Measurements from ENCODE around the gene ANKRD33.
A peak's percentile ranks its signal among the peaks of the same experiment; 100 is the strongest.

The ANKRD33 gene, protein sequence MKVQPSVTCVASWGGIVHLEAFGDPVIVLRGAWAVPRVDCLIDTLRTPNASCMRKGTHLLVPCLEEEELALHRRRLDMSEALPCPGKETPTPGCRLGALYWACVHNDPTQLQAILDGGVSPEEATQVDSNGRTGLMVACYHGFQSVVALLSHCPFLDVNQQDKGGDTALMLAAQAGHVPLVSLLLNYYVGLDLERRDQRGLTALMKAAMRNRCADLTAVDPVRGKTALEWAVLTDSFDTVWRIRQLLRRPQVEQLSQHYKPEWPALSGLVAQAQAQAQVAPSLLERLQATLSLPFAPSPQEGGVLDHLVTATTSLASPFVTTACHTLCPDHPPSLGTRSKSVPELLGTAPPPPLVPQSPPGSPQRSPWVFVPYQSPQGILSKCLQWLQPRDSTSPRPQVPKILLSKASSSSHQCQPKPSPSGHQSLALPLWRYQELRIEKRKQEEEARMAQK

DNA sequence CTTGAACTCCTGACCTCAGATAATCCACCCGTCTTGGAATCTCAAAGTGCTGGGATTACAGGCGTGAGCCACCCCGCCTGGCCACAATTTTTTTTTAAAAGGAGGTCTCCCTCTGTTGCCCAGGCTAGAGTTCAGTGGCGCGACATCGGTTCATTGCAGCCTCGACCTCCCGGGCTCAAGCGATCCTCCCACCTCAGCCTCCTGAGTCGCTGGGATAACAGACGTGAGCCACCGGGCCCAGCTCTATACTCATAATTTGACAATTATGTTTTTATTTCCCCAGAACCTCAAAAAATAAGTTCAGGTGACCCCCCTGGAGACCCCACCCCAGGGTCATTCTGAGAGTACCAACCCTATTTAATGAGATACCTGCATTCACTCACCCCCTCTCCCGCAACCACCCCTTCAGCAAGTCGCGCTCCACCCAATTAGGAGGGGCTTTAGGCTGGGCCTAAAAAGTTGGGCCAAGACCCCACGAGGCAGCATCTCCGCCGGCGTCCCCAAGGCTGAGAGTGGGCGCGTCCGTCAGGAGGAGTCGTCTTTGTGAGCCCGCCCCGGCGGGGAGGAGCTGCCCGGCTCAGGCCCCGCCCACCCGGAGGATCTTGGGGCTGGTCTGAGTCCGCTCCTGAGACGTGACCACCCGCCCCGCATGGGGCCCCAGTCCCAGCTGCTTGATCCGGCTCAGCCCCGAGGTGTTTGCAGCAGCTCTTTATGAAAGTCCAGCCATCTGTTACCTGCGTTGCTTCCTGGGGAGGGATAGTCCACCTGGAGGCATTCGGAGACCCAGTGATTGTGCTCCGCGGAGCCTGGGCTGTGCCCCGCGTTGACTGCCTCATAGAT lies at the start of gene ANKRD33:
Gene ANKRD33 (plus strand): TSS at position 628 of the 840 bp plus-strand sequence. CDS start 84 bp downstream, at position 712.
- no peak for DNase-seq

DNA sequence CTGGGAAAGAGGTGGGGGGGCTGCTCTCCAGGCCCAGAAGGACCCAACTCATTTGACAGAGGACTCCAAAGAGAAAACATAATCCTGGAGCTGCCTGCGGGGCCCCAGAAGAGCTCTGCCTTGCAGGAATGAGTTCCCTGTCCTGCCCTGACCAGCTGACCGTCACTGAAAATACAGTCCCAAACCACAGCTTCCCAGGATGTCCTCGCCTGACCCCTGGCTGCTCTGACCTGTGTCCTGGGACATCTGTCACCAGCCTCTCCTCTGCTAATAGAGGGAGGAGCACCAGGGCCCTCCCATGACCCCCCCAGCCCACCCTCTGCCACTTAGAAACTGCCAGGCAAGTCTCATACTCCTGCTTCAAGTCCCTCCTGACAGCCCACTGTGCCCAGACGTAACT lies 49.1 kb upstream of the ANKRD33 start:
- no peak for DNase-seq

DNA sequence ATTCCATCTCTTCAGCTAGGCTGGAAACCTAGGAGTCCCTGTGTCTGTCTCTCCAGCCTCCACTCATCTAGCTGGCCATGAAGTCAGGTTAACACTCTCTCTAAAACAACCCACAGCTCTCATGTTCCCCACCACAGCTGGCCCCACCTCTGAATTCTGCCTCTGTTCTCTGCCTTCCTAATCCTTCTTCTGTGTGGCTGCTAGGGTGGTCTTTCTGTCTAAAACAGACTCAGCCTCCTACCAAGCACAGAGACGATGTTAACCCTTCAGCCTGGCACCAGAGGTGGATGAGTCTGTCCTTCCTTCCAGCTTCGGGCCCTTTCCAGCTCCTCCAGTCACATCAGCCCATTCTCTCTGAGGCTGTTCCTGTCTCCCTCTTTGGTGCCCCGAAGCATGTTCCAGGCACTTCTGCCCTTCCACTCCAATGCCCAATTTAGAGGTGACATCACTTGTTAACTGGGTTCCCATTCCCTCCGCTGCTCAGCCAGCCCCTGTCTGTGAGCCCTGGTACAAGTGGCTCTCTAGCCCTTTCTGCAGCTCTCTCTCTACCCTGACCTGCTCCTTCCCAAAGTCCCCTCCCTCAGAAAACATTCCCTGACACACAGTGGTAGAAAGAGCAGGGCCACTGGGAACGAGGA lies 48.5 kb upstream of the ANKRD33 start:
- no peak for DNase-seq

DNA sequence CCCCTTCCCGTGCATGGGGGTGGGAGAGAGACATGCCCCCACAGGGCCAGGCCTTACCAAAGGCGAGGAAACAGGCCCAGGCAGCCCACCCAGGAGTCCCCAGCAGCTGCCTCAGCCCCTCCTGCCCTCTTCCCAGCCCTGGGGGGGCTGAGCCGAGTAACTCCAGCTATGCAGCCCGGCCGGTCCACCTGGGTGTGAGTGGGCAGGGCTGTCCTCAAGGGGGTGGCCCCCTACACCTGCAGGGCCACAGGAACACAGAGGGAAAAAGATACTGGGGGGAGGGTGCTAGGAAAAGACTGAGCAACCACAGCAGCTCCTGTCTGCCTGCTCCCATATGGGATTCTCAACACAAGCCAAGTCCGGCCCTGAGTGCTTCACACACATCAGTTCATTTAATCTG lies 46.9 kb upstream of the ANKRD33 start:
- no peak for DNase-seq

DNA sequence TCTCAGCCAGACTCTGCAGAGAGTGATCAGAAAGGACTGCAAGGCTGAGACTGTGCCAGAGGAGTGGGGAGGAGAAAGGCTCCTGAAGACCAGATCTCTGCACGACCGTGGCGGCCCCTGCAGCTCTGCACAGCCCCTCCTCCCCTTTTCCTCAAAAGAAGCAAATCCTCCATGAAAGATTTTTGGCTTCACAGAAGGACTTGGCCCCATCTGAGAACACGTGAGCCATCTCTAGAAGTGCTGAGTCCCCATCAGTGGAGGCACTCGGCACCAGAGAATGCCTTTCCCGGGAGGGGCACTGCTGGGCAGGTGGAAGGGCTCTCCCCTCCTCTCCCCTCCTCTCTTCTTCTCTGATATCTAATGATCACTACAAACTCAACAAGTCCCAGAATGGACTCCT lies 46.2 kb upstream of the ANKRD33 start:
- no peak for DNase-seq

DNA sequence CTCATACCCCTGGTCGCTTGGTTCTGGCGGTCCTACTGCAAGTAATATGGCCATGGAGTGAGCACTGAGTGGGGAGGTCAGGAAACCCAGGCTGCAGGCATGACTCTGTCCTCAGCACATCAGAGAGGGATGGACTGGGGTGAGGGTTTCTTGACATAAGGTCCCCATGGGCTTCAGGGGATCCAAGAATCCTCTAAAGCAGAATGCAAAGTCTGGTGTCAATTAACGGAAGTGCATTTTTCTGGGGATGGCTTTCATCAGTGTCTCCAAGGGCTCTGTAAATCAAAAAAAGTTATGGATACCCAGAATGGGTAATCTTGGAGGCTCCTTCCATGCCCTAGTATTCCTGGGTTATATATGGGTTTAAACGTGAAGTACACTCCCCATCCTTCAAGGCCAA lies 43.0 kb upstream of the ANKRD33 start:
- no peak for DNase-seq

DNA sequence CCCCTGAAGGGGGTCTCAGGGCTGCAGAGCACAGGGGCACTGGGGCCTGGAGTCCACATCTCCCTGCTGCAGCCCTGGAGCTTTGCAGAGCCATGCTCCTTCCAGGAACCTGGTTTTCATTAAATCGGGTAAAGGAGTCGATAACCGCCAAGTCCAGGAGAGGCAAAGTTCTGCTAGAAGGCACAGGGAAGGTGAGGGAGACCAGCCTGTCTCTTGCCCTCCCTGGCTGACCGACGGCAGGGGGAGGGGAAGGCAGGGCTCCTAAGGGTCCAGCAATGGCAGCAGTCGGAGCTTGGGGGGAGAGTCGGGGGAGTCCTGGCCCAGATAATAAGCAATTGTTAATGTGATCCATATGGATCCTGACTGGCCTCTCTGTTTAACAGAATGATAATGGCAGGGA lies 42.4 kb upstream of the ANKRD33 start:
- no peak for DNase-seq

DNA sequence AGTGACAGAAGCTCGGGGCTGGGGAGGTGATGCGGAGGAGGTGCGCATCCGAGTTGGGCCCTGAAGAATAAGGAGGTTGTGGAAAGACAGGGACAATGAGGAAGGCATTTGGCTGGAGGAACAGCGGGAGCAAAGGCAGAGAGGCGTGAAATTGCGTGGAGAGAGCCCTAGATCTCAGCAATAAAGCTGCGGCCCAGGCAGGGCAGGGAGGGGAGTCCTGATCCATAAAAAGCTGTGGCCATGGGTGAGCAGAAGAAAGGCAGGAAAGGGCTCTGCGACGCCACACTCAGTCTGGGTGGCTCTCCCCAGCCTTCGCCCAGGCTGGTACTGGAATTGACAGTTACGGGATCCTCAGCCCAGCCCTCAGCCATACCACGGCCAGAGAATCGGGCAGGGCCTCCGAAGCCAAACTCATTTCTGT lies 41.6 kb upstream of the ANKRD33 start:
- DNase-seq = no peak

DNA sequence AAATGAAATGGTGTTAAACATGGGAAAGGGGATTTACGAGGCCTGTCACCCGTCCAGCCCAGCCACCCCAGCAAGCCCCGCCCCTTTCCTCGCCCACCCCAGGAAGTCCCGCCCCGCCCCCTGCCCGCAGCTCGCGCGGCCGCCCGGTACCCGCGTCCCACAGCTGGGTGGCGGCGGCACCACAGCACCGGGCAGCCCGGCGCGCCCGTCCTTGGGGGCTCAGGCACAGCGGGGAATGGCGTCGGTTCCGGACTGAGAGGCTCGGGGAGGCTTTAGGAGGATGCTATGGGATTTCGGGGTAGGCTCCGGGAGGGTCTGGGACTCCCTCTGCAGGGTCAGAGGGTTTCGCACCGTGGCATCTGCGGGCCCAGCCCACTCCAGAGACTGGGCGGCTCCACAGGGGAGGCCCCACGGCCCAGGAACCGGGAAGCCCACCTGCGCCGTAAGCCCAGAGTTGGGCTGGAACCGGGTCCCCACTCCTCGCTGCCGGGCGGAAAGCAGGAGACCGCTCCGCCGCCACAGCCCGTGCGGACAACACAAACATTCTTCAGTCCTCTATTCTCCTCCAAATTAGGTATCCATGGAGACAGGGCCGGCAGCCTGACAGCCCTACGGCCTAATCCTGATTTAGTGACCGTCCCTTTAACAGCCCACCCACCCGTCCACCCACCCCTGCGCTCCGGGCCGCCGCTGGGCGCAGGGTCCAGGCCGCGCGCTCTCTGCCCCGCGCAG lies 40.8 kb upstream of the ANKRD33 start:
- DNase-seq = peak; percentile 49

DNA sequence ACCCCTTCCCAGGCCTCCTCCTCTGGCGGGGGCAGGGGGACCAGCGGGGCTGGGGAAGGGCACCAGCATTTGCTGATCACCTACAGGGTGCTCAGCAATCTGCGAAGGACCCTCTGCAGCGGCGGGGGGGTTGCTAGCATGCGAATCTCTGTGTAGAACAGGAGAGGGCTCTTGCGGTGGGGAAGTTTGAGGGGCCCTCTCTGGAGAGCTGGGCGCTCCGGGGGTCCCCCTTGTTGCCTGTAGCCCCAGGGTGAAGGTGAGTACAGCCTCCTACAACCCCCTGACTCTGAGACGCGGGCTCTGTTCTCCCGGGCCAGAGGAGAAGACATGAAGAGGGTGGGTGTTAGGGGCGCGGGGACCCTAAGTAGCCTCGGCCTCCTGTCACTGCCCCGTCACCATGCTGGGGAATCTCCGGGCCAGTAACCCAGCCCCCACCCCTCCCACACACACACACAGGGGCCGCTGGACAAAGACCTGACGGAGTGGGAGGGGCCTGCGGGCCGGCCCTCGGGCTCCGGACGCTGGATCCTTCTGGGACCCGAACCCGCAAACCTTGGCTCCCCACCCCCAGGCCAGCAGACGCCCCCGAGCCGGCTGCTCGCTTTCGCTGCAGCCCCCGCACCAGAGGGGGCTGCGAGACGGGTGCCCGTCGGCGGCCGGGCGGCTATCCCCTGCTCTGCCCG lies 40.1 kb upstream of the ANKRD33 start:
- no peak for DNase-seq

DNA sequence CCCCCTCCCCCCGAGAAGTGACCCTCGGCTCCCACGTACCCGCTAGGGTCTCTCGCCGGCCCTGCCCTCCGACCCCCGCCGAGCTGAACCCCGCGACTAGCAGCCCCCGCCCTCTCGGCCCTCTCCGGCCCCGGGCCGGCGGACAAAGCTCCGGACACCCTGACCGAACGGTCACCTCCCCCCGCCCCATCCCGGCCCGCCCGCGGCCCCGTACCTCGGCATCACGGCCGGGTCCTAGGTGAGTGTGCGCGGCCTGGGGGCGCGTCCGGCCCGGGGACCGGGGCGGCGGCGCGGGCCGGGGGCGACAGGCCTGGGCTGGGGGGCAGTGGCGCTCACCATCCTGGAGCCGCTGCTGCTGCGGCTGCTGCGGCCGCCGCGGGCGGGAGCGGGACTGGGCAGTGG lies 39.6 kb upstream of the ANKRD33 start, which contains the start of gene FIGNL2:
Gene FIGNL2 (minus strand): TSS at position 393 of the 402 bp plus-strand sequence. CDS start 26,305 bp downstream, outside the sequence.
- no peak for DNase-seq

DNA sequence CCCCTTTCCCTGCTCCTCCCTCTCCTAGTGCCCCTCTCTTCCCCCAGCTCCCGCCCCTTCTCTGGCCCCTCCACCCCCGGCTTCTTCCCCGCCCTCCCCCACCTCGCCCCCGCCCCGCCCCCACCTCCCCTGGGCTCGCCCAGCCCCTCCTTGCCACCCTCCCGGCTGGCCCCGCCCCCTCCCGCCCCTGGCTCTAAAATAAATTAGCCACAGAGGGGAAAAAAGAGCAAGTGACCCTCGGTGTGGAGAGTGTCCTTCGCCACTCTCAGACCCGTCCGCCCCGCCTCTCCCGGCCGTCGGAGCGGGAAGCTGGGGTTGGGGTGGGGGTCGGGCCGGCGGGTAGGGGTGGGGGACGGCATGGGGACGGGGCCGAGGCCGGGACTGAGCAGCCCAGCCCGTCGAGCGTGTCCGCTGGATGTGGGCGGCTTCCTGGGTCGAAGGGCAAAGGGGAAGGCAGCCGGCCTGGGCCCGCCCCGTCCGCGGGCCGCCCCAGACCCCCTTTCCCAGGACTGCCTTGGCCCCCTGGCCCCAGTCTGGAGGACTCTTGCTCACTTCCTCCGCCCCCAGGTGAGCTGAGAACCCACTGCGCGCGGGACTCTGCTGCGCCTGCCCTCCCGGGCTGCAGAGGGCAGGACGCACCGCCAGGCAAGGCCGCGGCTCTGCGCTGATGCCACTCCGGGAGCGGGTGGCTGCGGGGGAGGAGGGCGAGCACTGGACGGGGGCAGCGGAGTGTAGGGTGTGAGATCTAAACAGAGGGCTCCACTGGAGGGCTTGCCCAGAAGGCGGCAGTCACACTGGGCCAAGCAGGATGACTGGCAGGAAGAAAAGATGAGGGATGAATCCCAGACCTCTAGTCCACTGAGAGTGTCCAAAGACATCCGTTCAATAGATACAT lies 38.8 kb upstream of the ANKRD33 start:
- no peak for DNase-seq

DNA sequence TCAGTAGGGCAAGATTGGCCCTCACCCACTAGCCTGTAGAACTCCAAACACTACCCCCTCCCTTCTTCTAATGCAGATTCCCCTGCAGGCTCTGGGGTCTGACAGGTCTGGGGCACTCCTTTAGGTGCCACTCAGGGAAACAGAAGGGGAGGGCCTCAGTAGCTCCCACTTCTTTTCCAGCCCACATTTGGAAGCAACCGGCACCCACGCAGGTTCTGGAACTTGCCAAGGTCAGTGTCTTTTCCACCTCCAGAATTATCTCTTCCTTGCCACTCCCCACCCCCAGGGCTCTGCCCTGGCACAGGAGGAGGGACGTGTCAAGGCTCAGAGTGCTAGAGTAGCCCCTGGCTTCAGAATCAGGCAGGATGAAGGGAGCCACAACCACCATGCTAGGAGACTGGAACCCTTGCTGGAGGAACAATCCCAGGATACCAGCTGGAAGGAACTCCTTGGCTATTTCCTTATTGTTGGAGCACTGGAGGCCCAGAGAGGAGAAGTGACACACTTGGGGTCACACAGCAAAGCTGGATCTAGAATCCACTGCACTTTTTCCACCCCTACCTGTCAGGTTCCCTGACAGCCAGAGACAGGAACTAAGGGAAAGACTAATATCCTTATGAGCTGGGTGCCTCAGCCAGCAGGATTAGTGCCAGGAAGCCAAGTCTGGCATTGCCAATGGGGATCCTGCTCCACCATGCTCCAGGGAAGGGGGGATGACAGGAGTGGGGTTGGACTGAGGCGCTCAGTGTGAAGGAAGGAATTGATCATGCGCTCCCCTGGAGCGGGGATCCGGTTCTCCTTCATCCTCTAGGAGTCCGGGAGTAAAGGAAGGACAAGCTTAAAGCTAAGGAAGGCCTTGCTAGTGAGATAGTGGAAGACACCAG lies 37.6 kb upstream of the ANKRD33 start:
- no peak for DNase-seq

DNA sequence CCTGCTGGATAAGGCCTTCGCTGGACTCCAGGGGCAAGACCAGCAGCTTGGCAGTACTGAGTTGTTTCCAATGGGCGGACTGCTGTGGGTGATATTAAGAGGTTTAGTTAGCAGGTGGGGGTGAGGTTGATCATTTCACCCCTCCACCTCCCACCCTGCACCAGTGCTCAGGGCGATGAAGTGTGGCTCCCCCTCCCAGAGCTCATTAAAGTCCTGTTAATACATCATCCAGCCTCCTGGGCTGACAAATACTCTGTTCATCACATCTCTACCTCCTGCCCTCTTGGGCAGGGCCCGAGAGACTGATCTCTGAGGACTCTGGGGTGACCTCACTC lies 37.0 kb upstream of the ANKRD33 start:
- no peak for DNase-seq

DNA sequence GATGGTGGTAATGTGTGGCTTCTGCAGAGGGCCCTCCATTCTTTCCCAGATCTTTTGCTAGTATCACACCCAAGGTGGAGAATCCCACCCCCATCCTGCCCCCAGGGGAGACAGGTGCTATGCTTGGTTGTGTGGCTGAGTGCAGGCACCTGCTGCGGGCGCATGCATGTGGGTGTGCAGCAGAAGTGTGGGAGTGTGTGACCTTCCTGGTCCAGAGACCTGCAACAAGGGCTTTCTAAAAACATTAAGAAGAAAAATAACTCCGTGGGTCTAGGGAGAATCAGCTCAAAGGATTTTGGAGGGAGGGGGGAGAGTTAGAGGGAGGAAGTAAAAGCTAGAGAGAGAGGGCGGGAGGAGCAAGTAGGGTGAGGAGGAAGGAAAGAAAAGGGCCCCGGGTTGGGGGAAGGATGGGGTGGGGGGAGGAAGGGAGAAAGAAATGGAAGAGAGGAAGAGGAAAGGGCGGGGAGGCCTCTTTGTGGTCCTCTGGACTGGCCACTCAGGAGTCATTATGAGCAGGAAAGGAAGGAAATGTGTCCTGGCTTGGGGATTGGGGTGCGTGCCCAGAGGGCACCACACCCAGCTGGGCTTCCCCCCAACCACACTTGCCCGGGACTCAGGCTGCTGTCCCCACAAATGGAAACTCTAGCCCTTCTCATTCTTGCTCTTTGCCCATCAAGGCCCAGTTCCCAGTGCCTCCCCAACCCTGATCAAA lies 36.3 kb upstream of the ANKRD33 start:
- no peak for DNase-seq

DNA sequence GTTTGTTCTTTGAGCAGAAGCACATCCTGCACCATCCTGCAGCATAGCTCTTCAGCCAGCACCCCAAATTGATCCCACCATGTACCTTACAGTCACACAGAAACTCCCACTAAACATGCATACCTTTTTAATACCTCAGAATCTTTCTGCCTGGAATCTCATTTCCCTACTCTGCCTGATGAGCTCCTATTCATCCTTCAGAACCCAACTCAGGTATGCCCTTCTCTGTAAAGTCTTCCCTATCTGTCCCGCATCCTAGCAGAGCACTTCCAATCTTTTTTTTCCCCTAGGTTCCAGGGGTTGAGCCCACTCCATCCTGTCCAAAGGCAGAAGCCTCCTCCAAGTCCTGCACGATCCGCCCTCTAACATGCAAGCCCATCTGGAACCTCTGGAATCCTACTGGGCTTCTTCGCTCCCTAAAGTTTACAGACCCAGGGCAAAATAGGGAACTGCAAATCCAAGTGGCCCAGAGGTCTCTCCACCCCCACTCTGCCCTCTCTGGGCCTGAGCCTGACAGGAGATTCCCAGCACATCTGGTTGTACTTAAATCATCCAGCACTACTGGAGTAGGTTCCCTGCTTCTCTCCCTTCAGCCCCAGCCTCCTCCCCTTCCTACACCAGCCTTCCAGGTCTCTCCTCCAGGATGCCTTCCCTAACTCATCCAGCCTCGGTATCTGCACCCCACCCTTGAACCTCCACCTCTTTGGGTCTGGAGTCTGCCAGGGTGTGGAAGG lies 35.3 kb upstream of the ANKRD33 start:
- no peak for DNase-seq

DNA sequence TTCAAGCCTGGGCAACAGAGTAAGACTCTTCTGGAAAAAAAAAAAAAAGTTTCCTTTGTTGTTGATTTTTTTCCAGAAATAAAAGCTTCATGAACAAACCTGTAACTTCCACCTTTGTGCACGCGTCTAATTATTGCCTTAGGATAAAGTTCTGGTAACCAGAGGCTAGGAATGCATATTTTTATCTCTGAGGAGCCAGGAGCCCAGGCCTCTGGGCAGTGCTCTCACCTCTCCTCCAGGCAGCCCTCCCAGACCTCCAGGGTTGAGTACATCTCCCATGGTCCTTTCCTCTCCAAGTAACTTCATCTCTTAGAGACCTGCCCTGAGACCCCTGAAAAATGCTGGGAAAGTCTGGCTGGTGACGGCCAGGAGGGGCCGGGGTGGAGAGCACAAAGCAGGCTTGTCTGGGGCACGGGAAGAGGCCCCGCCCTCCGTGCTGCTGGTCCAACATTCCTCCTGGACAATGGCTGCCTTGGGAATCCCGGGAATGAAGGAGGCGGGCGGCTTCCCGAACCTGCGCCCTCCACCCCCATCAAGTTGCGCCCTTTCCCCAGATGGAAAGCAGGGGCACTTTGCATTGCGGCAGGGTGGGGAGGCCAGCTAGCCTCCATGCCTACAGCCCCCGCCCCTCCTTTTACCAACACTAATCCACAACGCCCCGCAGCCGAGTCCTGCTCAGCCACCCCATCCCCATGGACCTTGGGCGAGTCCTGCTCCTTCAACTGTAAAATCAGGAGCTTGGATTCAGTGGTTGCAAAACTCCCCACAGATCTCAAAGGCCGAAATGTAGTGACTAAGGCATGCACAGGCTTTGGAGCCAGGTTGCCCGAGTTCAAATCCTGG lies 32.1 kb upstream of the ANKRD33 start:
- no peak for DNase-seq

DNA sequence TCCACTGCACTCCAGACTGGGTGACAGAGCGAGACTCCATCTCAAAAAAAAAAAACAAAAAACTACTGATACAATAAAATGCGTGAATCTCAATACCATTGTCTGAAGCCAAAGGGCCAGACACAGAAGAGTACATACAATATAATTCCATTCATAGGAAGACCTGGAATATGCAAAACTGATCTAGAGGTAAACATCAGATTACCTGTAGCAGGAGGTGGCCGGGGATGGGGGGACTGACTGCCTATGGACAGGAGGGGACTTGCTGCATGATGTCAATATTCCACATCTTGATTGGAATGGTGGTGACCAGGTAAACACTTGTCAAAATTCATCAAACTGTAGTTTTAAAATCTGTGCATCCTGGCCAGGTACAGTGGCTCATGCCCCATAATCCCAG lies 26.9 kb upstream of the ANKRD33 start:
- no peak for DNase-seq

Data from activated gamma-delta T cell treated with Interleukin-2 at 50 U/mL for 16 hours (primary cell).